GM21786 (cell line): ENCODE measurements around the gene PACSIN1.

Experiments
- ATAC-seq: cut with Tn5 transposase; IDR thresholded peaks from one replicate; pipeline ENCODE4 v1.9.1; 2021; ENCODE audit not compliant: unreplicated experiment

Gene PACSIN1

GRCh38 chr6:34514112-34514511 lies 48.2 kb downstream of the PACSIN1 start:
- ATAC-seq, result no peak

DNA sequence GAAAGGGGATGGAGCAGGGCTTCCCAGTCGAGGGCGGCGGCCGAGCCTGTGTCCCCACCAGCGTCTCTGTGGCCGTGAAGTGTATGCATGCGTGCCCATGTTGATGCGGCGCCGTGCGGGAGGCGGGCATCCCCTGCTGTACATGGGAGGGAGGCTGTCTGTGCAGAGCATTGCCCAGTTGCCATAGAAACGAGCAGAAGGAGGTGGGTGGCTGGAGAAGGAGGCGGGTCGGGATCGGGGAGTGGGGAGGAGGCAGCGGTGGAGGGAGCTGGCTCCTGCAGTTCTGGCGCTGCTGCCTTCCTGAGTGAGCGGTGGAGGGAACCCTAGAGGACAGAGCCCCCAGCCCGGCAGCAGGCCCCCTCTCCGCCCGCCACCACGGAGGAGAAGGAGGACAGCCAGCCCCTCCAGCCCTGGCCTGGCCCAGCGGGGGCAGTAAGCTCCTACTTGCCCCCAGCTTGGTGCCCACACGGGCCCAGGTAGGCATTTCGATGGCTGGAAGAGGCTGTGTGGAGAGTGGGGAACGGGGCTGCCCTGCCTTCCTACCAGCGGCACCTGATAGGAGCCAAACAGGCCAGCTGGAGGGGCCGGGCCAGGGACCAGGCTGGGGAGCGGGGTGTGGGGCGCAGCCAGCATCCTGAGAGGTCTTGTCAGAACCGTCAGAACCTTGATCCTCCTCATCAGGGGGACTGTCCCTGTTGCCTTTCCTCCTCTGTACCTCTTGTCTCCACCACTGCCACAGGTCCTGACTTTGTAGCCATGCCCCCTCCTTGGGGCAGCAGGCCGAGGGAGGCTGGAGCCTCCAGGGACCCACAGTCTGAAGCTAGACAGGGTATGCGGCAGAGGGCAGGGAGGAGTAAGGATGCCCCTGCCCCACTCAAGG lies 49.0 kb downstream of the PACSIN1 start:
- no peak for ATAC-seq

DNA sequence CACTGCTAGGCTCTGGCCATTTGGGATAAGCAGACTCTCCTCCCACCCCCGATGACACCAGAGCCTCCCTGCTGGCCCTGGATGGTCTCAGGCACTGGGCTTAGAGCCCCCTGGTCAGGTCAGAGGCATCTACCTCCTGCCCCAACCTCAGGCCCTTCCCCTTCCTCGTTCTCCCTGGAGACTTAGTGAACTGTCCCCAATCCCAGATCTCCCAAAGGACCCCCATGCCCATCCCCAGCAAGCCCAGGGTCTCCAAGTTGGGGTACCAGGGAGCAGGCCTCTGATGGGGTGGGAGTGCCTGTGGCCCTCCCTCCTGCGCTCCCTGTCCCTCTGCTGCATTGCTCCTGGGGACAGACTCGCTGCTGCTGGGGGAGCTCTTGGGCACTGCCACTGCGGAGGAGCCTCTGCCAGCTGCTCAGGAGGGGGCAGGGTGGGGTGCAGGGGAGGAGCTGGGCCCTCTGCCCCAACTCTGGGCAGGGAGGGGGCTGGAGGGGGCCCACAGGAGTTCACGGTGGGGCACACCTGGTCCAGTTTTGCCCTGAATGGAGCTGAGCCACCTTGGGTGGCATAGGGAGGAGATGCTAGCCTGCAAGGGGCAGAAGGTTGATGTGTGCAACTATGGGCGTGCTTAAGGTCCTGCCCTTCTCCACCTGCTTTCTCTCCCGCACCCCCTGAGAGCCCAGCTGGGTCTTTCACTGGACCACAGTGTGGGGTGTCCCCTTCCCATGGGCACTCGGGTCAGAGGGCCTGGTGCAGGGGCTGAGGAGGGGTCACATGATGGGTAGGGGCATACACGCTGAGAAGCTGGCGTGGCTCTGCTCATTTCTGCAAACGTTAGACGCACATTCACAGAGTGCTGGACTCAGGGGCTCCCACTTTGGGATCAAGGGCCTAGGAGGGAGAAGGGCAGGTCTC lies 49.9 kb downstream of the PACSIN1 start:
- ATAC-seq, result no peak

- ATAC-seq, result no peak
Measured at GRCh38 chr6:34516391-34517324, 50.8 kb downstream of the PACSIN1 start.

- ATAC-seq, result no peak
Measured at GRCh38 chr6:34517461-34517881, 51.6 kb downstream of the PACSIN1 start.

DNA sequence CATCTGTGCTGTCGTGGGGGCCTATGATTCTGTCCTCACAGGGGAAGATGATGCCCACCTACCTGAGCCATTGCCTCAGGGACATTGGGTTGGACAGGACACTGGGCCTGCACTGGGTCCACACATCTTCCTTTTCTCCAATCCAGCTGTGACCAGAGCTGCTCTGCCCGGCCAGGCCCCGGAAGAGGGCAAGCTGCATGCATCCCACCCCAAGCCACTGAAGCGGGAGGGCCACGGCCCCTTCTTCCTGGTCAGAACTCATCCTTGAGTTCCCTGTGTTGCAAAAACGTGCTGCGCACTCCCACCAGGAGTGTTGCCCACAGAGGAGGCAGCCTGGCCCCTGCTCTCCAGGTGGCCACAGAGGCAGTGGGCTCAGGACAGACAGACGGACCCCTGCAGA lies 52.1 kb downstream of the PACSIN1 start:
- ATAC-seq, result no peak

DNA sequence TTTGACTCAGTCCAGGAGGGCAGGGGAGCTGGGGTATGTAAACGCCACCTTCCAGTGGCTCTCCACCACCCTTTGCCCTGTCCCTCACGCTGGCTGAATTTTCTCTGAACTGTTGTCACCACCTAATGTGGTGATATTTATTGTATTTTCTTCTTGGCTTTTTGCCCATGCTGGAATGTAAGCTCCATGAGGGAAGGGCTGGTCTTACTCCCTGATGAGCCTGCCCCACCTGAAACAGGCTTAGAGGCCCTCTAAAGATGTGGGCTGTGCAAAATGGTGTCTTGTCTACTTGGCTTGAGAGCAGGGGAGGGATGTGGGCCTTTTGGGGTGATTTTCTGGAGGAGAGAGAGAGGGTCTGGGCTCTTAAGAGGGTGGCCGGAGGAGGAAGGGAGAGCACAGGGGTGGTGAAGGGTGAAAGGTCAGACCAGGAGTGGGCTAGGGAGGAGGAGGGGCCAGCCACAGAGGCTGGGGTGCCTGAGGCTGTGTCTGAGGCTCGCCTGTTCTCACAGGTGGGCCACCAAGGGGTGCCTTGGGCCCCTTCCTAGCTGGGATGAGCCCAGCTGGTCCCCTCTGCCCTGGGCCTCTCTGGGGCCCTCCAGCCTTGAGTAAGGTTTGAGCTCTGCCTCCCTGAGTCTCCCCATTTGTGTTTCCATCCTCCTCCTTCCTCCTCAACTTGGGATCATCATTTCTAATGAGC lies 52.9 kb downstream of the PACSIN1 start:
- no peak for ATAC-seq

DNA sequence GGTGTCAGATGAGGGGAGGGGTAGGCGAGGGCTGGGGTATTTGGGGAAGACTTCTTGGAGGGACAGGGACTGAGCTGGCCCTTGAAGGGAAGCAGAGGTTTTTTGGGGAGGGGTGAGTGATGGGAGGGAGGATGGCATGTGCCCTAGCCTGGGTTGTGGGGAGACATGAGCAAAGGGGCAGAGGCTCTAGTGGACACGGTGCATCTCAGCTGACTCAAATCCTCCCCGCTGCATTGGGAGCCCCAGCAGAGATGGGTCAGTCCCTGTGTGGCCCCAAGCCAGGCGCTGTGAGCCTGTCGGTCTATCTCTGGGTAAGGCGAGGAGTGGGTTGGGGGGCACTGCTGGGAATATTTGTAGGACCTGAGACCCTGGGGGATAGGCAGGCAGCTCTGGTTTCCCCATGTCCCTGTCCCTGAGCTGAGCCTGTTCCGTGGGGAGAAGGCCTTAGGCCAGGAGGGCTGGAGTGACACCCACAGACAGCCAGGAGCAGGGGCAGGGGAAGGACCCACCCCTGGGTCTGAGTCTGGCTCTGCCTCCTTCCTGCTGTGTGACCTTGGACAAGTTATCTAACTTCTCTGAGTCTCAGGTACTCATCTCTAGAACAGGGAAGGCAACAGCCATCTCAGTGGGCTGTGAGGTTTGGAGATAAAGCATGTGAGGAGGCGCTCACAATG lies 54.2 kb downstream of the PACSIN1 start:
- ATAC-seq, result no peak

DNA sequence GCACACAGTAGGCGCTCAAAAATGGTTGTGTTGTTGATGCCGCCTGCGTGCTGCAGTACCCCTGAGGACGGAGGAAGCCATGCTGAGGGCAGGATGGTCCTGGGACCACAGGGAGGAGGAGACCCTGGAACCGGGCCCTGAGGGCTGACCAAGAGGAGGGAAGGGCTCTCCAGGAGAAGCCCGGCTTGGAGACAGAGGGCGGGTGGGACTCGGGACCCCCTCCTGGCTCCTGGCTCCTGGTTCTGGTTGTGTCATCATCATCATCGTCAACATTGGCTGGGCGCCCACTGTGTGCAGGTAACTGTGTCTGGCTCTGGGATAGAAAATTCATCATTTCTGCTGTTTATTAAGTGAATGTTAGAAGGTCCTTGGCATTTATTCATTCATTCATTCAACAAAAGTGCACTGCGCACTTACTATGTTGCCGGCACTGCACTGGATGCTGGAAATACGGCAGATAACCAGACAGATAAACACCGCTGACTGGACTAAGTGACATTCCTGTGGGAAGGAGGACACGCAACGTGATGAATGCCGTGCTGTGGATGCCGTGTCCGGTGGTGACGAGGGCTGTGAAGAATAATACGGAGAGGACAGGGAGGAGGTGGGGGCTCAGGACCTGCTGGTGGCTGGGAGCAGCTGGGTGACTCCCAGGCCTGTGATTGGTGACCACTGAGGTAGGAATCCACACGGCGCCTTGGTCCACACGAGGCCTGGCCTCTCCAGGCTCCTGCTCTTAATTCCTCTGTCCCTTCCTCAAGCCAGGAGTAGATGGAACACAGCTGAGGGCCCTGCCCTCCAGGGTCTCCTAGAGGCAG lies 55.0 kb downstream of the PACSIN1 start:
- no peak for ATAC-seq

GRCh38 chr6:34521463-34522285 lies 55.8 kb downstream of the PACSIN1 start:
- ATAC-seq, result no peak

DNA sequence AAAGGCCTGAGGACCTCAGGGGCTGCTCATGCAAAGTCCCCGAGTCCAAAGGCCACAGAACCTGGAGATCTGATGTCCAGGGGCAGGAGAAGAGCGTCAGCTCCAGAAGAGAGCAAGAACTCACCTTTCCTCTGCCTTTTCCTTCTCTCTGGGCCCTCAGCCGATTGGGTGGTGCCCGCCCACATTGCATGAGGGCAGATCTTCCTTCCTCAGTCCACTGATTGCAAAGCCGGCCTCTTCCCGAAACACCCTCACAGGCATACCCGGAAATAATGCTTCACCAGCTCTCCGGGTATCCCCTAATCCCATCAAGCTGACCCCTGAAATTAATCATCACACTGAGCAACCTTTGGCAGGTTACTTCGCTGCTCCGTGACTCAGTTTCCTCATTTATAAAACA lies 56.9 kb downstream of the PACSIN1 start:
- ATAC-seq, result no peak

GRCh38 chr6:34523441-34524206 lies 57.7 kb downstream of the PACSIN1 start:
- no peak for ATAC-seq

- no peak for ATAC-seq
Measured at GRCh38 chr6:34524499-34524898, 58.6 kb downstream of the PACSIN1 start.

DNA sequence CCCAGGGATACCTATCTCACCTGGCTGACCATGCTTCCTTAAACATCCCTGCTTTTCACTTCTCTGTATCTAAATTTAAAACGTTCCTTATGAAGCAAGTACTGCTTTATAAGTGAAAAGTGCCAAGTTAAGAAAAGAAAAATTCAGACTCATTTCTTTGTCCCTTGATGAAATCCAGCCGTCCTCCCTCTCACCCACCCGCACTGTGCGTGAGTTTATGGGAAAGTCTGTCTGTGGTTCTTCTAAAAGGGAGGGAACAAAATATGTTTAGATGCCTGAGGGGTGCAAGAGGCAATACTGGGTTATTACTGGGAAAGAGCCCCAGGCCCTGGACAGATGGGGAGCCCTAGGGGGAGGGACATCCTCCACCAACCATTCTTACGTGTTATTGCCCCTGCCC lies 59.1 kb downstream of the PACSIN1 start:
- ATAC-seq, result no peak

DNA sequence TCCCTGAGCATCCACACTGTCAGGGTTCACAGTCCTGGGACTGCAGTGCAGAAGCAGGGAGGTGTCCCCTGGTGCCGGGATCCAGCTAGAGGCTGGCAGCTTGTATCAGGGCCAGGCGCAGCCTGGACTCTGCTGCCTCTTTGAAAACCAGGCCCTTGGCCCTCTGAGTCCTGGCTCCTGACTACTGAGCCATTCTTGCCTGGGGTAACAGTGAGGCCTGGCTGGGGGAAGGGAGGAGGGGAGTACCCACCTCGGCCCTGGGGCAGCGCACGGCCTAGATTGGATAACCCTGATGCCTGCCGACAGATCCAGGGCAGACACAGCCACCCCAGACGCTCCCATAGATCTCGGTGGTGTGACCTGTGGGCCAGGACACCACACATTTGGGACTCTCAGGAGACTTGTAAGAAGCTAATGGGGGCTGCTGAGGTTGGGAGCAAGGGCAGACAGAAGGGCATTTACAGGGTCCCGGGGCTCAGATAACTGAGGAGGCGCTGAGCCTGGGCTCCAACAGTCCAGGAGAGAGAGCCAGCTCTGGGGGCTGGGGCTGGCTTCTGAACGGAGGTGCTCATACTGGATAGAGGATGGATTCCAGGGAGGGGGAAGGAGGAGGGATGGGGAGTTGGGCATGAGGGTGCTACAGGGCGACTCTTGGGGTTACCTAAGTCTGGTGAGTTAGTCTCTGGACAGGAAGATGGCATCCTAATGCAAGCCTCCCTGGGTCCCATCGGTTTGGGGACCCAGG lies 59.7 kb downstream of the PACSIN1 start:
- ATAC-seq, result no peak

DNA sequence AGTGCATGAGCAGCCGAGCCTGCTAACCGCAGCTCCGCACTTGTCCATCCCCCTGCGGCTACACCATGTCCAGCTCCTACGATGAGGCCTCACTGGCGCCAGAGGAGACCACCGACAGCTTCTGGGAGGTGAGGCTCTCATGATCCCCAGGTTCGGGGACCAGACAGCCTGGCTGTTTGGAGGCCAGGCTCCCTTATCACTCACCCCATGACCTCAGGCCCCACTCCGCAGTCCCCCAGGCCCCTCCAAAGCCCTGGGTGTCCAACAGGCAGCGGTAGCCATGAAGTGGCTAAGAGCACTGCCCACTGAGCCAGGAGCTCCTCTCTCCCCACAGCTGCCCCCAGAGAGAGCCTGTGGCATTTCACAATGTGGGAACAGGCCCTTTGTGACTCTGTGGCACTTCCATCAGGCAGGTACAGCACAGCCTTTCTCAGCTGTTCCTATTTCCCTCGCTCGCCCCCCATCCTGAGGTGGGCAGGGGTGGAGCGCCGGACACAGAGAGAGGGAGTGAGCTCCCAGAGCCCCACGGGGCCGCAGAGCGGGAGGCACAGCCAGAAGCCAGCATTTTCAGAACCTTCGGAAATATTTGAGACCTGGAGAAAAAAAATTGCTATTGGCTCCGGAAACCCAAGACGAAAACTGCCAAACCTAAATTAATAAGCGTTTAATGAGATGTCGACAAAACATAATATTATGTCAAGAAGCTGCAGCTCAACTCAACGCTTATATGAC lies 60.5 kb downstream of the PACSIN1 start:
- ATAC-seq, result no peak
